ENCODE data around the gene PIGC.

Gene PIGC

DNA sequence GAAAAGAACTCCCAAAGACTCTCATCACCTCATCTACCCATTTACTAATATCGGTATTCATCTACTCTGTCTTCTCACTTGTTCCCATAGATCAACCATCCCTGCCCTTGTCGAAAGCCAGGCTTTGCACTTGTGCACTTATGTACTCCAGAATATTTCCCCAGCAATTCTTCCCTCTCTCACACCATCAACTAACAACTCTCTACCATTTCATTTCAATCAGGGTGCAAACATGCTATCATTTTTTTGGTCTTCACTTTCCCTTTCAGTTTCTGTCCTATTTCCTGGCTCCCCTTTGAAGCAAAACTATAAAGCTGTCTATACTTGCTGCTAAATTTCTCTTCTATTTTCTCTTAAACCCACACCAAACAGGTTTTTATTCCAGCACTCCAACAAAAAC is 16.7 kb downstream of the PIGC start:
- DNase-seq, result no peak

DNA sequence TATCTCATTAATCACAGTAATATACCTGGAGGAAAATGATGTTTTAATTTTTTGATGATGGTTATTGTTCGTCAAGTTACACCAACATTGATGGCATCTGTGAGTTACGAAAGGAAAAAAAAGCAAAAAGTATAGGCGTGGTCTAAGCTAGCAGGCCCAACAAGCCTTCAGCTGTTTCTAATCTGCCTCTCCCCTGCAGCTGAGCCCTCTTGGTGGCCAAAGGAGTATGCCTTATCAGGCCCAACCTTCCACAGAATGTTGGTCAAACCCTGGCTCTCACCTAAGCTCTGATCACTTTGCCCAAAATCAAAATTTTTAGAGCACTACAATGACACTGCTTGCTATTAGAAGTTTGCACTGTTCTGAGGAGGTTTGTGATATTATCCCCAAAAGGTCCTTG is 18.5 kb downstream of the PIGC start:
- DNase-seq, result no peak

DNA sequence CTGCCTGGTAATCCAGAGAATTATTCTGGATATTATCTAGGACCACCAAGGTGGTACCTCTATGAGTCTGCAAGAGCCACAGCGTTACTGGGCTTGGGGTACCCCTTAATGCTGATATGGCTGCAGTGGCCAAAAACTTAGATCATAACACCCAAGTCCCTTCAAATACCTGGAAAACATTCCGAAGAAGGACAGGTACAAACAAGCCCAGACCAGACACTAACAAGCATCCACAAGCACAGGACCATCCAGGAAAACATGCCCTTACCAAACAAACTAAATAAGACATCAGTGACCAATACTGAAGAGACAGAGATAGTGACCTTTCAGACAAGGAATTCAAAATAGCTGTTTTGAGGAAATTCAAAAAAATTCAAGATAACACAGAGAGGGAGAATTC is 20.5 kb downstream of the PIGC start:
- DNase-seq, result no peak

DNA sequence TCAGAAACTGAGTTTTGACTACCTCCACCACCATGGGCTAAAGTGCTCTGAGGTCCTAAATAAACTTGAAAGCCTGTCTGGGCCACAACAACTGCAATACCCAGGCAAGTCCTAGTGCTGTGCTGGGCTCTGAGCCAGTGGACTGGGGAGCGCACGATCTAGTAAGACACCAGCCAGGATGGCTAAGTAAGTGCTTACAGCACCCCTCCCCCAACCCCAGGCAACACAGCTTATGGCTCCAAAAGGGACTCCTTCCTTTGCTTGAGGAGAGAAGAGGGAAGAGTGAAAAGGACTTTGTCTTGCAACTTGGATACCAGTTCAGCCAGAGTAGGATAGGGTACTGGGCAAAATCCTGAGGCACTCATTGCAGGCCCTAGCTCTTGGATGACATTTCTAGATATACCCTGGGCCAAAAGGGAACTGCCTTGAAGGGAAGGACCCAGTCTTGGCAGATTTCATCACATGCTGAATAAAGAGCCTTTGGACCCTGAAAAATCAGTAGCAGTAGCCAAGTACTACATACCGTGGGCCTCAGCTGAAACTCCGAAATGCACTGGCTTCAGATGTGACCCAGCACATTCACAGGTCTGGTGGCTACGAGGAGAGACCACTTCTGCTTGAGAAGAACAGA is 21.8 kb downstream of the PIGC start:
- DNase-seq, result no peak

DNA sequence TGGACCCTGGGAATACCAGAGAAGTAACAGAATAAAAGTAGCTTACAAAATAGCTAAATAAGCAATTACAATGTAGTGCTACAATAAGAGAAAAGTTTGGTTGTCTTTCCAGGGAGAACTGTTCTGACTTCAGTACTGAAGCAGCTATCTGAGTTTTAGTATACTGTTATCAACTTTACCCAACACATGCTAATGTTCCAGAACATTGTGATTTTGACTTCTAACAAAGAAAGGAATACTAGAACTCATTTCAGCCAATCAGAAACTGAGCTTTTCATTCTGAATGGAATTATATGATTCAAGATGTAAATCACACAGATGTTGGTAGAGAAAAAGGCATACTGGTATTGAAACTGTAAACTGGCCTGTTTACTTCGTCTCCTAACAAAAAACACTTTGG is 23.5 kb downstream of the PIGC start, which contains the start of gene C1orf105:
Gene C1orf105 (plus strand): TSS at position 301 of the 400 bp plus-strand sequence. CDS start 201 bp downstream, outside the sequence.
- no peak for DNase-seq

DNA sequence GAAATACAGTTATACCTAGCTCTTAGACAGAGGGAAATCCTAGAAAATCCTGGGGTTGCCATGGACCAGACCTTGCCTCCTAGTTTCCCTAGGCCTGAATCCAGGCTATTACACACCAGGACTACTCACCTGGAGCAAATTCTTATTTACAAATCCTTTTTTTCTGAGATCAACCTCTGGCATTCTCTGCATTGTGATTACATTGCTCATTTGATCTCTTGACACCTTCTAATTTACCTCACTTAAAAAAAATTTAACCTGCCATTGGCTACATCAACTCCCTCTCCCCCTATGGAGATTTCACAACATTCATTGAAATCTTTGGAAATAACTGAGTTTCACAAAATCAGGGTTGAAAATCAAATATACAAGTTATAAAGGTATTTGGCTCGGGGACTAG is 26.3 kb downstream of the PIGC start:
- no peak for DNase-seq

DNA sequence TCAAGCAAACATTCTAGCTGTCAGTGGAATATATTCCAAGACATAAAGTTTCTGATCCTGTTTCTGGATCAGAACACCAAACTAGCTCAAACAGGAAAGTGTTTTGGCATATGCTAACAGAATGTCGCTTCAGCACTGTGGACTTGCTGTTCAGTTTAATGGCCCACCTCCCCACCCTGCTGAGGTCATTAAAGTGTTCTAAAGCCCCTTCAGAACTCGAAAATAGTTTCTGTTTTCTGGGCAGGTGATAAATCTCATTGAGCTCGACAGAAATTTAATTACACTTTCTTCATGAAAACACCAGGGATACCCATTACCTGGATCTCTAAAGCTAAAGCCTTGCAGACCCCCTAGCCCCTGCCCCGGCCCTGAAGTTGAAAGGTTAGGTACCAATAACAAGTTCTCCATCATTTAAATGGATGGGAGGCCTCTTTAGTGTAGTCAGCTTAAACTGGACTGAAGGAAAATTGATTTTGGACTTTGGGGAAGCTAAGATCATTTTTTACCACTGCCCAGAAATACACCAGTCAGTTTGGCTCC is 27.3 kb downstream of the PIGC start:
- DNase-seq, result no peak

DNA sequence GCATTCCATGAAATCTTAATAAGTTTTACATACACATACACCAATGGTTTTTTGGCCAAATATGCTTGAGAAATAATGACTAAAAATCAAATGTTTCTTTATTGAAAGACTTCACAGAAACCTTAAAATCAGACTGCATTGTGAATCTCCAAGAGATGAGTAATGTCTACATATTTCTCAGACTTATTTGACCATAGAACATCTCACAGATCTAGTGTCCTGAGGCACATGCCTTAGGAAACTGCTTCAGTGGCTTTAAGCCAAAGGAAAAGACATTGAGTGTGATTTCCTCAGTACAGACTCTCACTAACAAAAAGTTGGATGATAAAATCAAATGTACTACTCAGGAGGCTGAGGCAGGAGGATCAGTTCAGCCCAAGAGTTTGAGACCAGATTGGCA is 29.5 kb downstream of the PIGC start:
- DNase-seq, result no peak

DNA sequence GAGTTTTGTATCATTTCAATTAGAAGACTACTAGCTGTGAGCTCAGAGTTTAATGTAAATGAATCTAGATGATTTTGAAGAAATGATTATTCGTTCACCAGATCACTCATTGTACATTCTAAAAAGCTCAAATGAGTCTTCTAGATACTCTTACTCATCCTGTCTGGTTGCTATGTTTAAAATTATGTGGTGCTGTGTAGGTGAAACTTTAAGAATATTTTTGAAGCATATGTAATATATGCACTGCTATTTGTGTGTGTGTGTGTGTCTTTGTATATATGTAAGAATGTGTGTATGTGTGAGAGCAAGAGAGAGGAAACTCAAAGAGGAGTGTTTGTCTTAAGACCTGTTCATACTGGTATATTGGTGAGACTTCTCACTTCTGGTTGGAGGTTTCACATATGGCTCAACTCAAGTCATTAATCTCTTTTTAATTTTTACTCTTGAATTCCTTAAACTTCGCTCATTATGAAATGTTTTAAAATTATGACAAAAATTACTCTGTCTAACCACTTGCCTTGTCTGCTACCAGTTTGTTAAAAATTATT is 32.0 kb downstream of the PIGC start:
- DNase-seq, result no peak

DNA sequence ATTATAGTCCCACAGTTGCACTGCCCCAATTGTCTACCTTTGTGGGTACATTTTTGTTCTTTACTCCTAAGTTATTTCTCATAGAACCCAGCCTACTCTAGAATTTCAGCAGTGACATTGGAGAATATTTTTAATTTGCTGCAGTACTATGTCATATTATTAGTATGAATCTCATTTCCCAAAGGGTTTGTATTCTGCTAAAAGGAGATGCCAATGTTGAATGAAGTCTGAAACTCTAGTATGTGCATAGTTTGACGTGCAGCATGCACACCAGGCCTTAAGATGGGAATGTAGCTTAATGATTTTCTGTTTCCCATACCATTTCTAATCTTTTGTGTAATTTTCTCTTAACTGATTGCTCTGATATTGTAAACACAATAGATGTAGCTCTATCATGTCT is 33.8 kb downstream of the PIGC start:
- DNase-seq, result no peak

DNA sequence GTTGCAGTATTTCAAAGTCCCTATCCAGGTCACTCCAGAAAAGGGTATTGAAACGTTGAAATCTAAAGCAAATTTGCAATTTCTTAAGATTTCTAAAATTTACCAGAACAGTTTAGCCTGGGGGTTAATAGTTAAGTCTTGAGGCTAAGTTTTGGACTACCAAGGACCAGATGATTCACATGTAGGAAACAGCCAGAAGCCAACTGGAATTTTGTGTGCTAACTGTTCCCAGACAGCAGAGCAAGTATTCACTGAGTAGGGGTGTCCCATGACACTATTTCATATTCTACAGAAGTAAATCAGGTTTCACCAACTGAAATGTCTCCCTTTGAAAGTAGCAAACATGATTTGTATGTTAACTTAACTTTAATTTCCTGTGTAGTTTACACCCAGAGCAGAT is 34.9 kb downstream of the PIGC start:
- no peak for DNase-seq

DNA sequence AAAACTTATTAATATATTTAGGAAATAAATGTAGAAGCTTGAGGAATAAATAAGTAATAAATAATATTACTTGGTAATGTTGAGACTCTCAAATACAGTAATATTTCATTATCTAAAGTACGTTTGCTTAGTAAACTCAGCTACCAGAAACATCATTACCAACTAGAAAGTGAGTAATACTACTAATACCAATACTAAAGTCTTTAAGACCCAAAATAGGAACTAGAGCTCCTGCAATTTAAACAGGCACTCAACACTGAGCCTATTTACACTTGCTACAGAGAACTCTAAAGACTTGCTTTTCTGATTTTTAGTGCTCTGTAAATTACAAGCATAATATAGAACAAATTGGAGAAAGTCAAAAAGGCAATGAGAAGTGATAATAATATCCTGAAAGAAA is 36.9 kb downstream of the PIGC start:
- DNase-seq, result no peak

DNA sequence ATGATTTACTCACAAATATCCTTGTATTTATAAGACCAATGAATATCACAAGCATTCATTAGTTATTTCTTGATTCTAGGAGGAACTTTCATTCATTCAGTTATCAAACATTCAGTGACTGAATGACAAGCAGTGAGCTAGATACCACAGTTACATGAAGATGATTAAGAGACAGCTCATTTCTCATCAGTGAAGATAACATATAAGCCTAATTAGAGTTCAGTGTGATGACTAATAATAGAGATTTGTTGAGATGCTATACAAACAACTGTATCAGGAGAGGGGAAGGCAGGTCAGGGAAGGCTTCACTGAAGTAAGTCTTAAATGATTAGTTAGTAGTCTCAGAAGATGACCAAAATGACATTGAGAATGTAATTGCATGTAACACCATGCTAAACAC is 38.0 kb downstream of the PIGC start:
- DNase-seq, result no peak

DNA sequence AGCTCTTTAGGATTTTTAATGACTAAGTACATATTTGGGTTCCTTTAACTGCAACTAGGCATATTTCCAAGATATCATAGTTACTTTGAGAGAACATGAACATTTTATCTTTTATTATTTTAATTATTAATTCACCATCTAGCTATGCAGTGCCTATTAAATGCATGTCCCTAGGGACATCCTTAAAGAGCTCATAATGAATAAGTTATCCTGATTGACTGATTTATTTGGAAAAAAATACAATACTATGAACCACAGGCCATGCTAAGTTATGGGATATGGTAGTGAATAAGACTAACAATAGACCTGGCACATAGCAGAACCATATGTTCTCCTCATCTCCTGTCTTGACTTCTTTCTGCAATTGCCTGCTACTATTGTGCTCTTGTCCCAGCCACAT is 39.7 kb downstream of the PIGC start:
- no peak for DNase-seq

DNA sequence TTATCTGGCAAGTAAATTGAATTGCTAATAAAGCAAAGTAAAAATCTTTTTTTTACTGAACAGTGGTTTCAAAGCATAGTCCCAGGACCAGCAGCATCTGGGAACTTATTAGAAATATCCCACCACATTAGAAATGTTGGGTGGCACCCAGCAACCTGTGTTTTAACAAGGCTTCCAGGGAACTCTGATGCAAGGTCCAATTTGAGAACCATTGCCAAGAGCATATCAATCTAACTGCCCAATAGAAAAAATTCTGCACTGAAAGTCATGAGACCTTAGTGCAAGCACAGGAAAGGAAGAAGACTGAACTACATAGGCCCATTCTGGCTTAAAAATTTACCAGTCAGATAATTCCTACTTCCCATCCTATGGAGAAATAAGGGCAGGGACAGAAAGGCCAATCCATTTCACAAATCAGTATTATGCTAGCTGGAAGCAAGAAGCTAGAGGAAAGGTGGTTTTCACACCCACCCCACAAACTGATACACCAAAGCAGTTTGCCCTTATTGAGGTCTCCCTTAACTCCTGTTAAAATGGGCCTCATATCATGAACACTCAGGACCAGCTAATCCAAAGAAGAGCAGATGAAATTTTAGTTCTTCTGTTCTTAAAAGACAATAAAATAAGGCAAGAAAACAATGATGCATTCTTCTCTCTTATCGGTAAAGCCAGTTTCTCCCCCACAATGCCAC is 40.8 kb downstream of the PIGC start:
- no peak for DNase-seq

DNA sequence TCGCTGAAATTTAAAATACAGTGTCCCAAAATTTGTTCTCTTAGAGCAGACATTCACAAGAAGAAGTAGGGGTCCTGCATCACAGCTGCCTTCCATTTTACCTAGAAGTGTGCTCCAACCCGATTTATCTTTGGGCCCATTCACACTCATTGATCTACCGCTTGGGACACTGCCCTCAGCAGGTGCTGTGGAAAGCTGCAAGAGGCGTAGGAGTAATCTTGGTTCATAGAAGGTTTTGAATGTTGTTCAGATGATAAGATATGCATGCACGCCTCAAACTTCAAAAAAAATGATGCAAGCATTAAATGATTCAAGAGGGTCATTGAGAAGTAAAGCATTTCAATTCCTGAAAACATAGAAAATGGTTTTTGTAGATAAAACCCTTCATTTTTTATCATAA is 42.0 kb downstream of the PIGC start:
- DNase-seq, result no peak

DNA sequence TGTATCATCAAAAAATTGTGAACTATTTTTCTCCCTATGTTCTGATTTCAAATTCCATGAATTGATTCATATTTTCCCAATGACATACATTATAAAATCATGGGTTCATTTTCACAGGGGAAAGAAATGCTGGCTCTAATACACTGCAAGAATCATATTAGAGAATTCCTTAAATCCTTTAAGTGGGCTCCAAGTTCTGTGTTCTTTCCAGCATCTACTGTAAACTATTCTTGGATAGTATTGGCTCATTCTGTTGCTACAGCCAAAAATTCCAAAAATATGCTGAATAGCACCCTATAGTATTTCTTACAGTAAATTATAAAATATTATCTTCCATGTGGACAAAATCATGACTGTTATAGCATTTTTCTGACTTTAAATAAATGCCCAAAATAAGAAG is 42.4 kb downstream of the PIGC start:
- DNase-seq, result no peak

DNA sequence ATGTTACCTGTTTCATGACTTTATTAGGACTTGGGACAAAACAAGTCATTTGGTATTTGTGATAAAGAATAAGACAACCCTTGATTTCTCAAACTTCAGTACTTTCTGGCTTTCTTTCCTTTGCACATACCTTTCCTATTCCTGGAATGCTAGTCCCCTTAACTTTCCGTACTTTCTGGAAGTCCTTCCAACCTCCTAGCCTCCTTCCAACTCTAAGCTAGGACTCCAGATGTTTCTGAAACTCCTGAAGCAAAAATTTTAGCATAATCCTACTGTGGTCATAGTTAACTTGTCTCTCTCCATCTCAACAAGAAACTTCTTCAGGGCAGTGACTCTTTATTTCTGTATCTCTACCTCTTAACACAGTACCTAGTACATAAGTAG is 43.2 kb downstream of the PIGC start:
- no peak for DNase-seq

DNA sequence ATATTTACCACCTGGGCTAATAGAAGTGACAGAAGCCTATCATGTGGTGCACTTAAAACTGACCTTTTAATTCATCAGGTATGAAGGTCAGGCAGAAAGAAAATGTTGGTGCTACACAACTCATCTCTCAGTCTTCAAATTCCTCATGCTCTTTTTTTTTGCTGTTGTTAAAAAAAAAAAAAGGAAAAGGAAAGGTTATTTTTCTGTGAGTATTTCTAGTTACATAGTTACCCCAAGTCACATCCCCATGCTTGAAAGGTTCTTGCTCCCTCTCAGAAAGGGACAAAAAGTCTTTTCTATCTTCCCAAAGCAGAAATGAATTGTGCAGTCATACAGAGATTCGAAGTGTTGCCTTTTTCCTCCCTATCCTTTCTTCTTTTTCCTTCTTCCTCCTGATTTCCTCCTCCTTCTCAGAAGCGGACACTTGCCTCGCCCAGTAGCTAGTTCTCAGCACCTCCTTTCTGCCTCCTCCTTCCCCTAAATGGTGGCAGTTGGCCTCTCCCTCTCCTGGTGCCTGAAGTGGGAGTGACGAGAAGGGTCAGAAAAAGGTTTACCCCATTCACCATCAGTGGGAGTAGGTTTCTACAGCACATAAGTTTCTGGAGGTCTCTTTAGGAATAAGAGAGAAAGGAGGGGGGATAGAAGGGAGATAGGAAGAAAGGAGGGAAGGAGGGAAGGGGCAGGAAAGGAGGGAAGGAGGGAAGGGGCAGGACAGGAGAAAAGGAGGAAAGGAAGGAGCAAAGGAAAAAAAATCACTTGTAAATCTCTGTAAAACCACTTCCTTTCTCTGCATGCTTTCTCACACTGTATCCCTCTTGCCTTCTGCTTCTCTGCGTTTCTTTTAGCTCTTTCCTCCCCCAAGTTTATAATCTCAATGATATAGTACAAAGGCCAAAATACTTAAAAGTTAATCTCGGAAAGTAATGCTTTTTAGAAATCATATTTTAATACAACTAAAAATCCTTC is 43.8 kb downstream of the PIGC start:
- no peak for DNase-seq

DNA sequence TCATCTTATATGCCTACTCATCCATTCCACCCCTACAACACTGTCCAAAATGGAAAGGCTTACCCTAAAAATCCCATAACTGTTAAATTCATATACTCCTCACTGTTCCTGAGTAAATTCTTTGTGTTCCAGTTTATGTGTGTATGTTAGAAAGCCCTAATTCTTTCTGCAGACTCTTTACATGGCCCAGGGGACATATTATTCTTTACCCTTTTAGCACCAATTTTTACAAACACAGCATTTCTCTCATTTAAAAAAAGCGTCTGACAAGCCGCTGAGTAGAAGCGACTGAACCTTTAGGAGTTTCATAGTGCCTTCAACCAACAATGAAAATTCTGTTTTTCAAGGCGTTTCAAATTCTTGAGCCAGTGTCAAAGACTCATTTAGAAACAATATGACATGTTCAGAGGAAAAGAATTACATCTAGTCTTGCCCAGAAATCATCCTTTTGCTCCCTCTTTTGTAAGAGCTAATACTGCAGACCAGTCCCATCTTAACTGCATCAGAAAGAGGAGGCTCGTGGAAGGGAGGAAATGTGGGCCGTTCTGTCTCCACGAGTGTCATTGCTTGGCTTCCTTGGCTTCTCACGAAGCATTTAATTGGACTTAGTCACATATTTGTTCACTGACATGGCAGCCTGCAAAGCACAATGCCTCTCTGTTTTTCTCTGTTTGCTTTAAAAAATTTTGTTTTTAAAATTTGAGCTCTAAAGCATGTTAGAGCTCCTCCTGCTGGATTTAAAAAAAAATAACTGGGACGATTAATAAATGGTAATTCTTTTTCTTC is 44.7 kb downstream of the PIGC start:
- DNase-seq, result peak; percentile 35

DNA sequence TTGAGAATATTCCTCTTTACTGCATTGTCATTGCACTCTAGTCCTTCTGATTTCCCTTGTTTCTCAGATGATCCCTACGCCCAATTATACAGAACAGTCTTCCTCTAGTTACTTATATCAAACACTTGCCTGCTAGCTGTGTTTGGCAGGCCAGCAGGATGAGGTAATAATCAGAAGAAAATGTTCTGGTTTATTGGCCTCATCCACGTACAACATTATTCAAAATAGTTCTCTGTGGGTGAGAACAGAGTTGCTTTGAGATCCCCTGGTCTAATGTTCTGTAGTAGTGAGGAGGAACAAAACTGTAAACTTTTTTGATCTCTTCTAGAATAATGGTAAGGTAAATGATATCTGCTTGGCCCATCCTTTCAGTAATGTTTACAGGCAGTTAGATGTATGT is 45.7 kb downstream of the PIGC start:
- DNase-seq, result no peak

DNA sequence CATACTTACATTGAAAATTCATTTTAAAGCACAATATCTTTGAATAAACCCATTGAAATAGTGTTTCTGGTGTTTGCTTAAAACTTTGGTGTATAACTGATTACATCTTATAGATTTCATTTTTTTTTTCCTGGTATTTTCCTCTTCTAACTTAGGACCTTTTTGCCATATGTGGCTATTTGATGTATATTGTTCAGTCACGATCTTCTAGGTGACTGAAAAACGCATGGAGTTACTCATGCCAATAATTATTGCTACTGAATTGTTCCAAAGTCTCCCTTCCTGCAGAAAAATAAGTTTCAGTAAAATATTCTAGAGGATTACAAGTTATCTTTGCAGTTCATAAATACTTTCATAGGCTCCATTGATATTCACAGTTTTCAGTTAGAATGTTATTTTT is 46.2 kb downstream of the PIGC start:
- DNase-seq, result no peak
